ENCODE data around the gene OR4C11.

OR4C11 gene

DNA sequence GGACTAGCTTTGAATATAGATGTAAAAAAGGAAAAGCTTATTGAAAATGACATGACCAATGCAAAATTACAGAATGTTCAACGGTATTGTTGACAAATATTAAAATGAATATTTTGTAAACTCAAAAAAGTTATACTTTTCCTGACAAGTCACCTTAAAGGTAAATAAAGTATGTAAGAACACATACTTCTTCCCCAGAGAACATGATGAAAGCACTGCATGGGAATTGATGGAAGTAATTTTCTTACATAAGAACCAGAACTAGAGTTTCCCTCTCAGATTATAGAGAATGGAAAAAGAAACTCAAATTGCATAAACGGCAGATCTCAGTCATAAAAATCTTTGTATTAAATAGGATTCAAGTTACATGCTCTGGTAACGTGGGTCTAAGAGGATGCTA is 27.4 kb upstream of the OR4C11 start, which contains the start of gene OR4P4:
TSS of gene OR4P4 (plus strand) at position 301 of the 400 bp plus-strand sequence.
- Histone ChIP-seq H3K4ac (ENCODE audit: low read depth, low read length) (no peak within 1 kb of the TSS), H3K4me2 (ENCODE audit: low read length) (no peak within 1 kb of the TSS), H2AK5ac (ENCODE audit: low read length) (no peak within 1 kb of the TSS), H3K79me1 (ENCODE audit: low read length) (no peaks in the 10 kb centered on the region), H3K27ac (ENCODE audit: low read depth, low read length) (no peak within 1 kb of the TSS), H3K14ac (ENCODE audit: low read length) (no peak within 1 kb of the TSS), H3K27me3 (ENCODE audit: insufficient read depth, low read length) (no peaks in the 10 kb centered on the region), H3K23ac (ENCODE audit: low read length) (no peak within 1 kb of the TSS), H2BK12ac (ENCODE audit: low read length) (no peak within 1 kb of the TSS), H3K79me2 (ENCODE audit: control insufficient read depth, insufficient read depth, low read length, poor library complexity) (no peaks in the 10 kb centered on the region), H3K9ac (ENCODE audit: low read length) (no peak within 1 kb of the TSS), H3K4me1 (ENCODE audit: control insufficient read depth in 1 of 2, insufficient read depth in 2 of 2, low read length in 2 of 2) (no peaks in the 10 kb centered on the region), H4K12ac (ENCODE audit: low read depth, low read length) (no peak within 1 kb of the TSS), H2AFZ (ENCODE audit: insufficient read depth, low read length, poor library complexity) (no peak within 1 kb of the TSS), H3K4me3 (ENCODE audit: low read depth, low read length) (no peak within 1 kb of the TSS), H4K91ac (ENCODE audit: low read depth, low read length) (no peak within 1 kb of the TSS), H3K36me3 (ENCODE audit: control insufficient read depth in 1 of 2, insufficient read depth in 2 of 2, low read length in 2 of 2) (no peaks in the 10 kb centered on the region), H3K9me3 (ENCODE audit: insufficient read depth, low read depth, low read length) (no peaks in the 10 kb centered on the region), H3K18ac (ENCODE audit: low read length) (no peak within 1 kb of the TSS), H2BK120ac (ENCODE audit: insufficient read depth, low read length, poor library complexity) (no peak within 1 kb of the TSS), H4K8ac (ENCODE audit: low read depth, low read length) (no peak within 1 kb of the TSS), H2BK5ac (ENCODE audit: low read depth, low read length, poor library complexity) (no peak within 1 kb of the TSS)
- WGBS (ENCODE audit: extremely low coverage, insufficient coverage, insufficient read length), result no CpG with 5 or more reads among the region's 3 CpGs
- no peak for DNase-seq

DNA sequence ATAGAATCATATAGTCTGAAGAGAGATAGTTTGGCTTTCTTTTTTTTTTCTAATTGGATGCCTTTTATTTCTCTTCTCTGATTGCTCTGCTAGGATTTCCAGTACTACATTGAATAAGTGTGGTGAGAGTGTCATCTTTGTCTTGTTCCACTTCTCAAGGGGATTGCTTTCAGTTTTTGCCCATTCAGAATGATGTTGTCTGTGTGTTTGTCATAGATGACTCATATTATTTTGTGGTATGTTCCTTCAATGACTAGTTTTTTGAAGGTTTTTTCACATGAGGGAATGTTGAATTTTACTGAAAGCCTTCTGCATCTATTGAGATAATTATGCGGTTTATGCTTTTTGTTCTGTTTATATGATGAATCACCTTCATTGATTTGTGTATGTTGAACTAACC is 17.1 kb upstream of the OR4C11 start:
- H3K27me3 ChIP-seq (ENCODE audit: insufficient read depth, low read length), result no peaks in the 10 kb centered on the region
- DNase-seq, result no peak
- H2BK120ac ChIP-seq (ENCODE audit: insufficient read depth, low read length, poor library complexity), result no peak overlapping the region
- no peak overlapping the region for H3K27ac ChIP-seq (ENCODE audit: low read depth, low read length)
- H3K23ac ChIP-seq (ENCODE audit: low read length), result no peak overlapping the region
- H2BK12ac ChIP-seq (ENCODE audit: low read length), result no peak overlapping the region
- no peak overlapping the region for H3K4ac ChIP-seq (ENCODE audit: low read depth, low read length)
- no peak overlapping the region for H2AK5ac ChIP-seq (ENCODE audit: low read length)
- no peaks in the 10 kb centered on the region for H3K79me1 ChIP-seq (ENCODE audit: low read length)
- peaks cover 4% of the 10 kb centered on the region for H3K9me3 ChIP-seq (ENCODE audit: insufficient read depth, low read depth, low read length)
- H3K4me1 ChIP-seq (ENCODE audit: control insufficient read depth in 1 of 2, insufficient read depth in 2 of 2, low read length in 2 of 2), result no peaks in the 10 kb centered on the region
- no peak overlapping the region for H3K9ac ChIP-seq (ENCODE audit: low read length)
- no peak overlapping the region for H2BK5ac ChIP-seq (ENCODE audit: low read depth, low read length, poor library complexity)
- H3K36me3 ChIP-seq (ENCODE audit: control insufficient read depth in 1 of 2, insufficient read depth in 2 of 2, low read length in 2 of 2), result no peaks in the 10 kb centered on the region
- no peak overlapping the region for H4K91ac ChIP-seq (ENCODE audit: low read depth, low read length)
- H2AFZ ChIP-seq (ENCODE audit: insufficient read depth, low read length, poor library complexity), result no peak overlapping the region
- no peak overlapping the region for H4K8ac ChIP-seq (ENCODE audit: low read depth, low read length)
- no peak overlapping the region for H3K4me2 ChIP-seq (ENCODE audit: low read length)
- H3K4me3 ChIP-seq (ENCODE audit: low read depth, low read length), result no peak overlapping the region
- H4K12ac ChIP-seq (ENCODE audit: low read depth, low read length), result no peak overlapping the region
- no peaks in the 10 kb centered on the region for H3K79me2 ChIP-seq (ENCODE audit: control insufficient read depth, insufficient read depth, low read length, poor library complexity)
- H3K18ac ChIP-seq (ENCODE audit: low read length), result no peak overlapping the region
- WGBS (ENCODE audit: extremely low coverage, insufficient coverage, insufficient read length), result no CpG with 5 or more reads among the region's 1 CpG
- no peak overlapping the region for H3K14ac ChIP-seq (ENCODE audit: low read length)

DNA sequence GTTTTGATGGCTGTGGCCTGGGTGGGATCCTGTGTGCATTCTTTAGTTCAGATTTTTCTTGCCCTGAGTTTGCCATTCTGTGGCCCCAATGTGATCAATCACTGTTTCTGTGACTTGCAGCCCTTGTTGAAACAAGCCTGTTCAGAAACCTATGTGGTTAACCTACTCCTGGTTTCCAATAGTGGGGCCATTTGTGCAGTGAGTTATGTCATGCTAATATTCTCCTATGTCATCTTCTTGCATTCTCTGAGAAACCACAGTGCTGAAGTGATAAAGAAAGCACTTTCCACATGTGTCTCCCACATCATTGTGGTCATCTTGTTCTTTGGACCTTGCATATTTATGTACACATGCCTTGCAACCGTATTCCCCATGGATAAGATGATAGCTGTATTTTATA is 34.9 kb downstream of the OR4C11 start:
- no peak overlapping the region for H3K18ac ChIP-seq (ENCODE audit: low read length)

GRCh38 chr11:55571828-55572227 is 35.6 kb downstream of the OR4C11 start, which contains the start of gene OR4C16:
Gene OR4C16, plus strand, starts transcription at chr11:55572128. Its CDS starts 0 bp downstream, at chr11:55572128.
- Histone ChIP-seq H3K9ac (ENCODE audit: low read length) (no peak within 1 kb of the TSS), H3K27me3 (ENCODE audit: insufficient read depth, low read length) (no peaks in the 10 kb centered on the region), H3K14ac (ENCODE audit: low read length) (no peak within 1 kb of the TSS), H3K9me3 (ENCODE audit: insufficient read depth, low read depth, low read length) (peaks cover 6% of the 10 kb centered on the region), H4K91ac (ENCODE audit: low read depth, low read length) (no peak within 1 kb of the TSS), H4K12ac (ENCODE audit: low read depth, low read length) (no peak within 1 kb of the TSS), H3K23ac (ENCODE audit: low read length) (no peak within 1 kb of the TSS), H3K36me3 (ENCODE audit: control insufficient read depth in 1 of 2, insufficient read depth in 2 of 2, low read length in 2 of 2) (no peaks in the 10 kb centered on the region), H4K8ac (ENCODE audit: low read depth, low read length) (no peak within 1 kb of the TSS), H3K4me2 (ENCODE audit: low read length) (no peak within 1 kb of the TSS), H3K18ac (ENCODE audit: low read length) (no peak within 1 kb of the TSS), H3K79me2 (ENCODE audit: control insufficient read depth, insufficient read depth, low read length, poor library complexity) (no peaks in the 10 kb centered on the region), H3K79me1 (ENCODE audit: low read length) (no peaks in the 10 kb centered on the region), H3K27ac (ENCODE audit: low read depth, low read length) (no peak within 1 kb of the TSS), H2BK5ac (ENCODE audit: low read depth, low read length, poor library complexity) (no peak within 1 kb of the TSS), H2AK5ac (ENCODE audit: low read length) (no peak within 1 kb of the TSS), H2AFZ (ENCODE audit: insufficient read depth, low read length, poor library complexity) (no peak within 1 kb of the TSS), H2BK12ac (ENCODE audit: low read length) (no peak within 1 kb of the TSS), H2BK120ac (ENCODE audit: insufficient read depth, low read length, poor library complexity) (no peak within 1 kb of the TSS), H3K4me1 (ENCODE audit: control insufficient read depth in 1 of 2, insufficient read depth in 2 of 2, low read length in 2 of 2) (no peaks in the 10 kb centered on the region), H3K4me3 (ENCODE audit: low read depth, low read length) (no peak within 1 kb of the TSS), H3K4ac (ENCODE audit: low read depth, low read length) (no peak within 1 kb of the TSS)
- no peak for DNase-seq
- WGBS (ENCODE audit: extremely low coverage, insufficient coverage, insufficient read length), result no CpG with 5 or more reads among the region's 3 CpGs

More for the DNA sequence above, 34.9 kb downstream of the OR4C11 start:
- H2BK12ac ChIP-seq (ENCODE audit: low read length), result no peak overlapping the region
- H4K8ac ChIP-seq (ENCODE audit: low read depth, low read length), result no peak overlapping the region
- H2AK5ac ChIP-seq (ENCODE audit: low read length), result no peak overlapping the region
- WGBS (ENCODE audit: extremely low coverage, insufficient coverage, insufficient read length), result no CpG with 5 or more reads among the region's 1 CpG
- H2AFZ ChIP-seq (ENCODE audit: insufficient read depth, low read length, poor library complexity), result no peak overlapping the region
- no peak for DNase-seq
- no peaks in the 10 kb centered on the region for H3K27me3 ChIP-seq (ENCODE audit: insufficient read depth, low read length)
- H3K4me1 ChIP-seq (ENCODE audit: control insufficient read depth in 1 of 2, insufficient read depth in 2 of 2, low read length in 2 of 2), result no peaks in the 10 kb centered on the region
- no peak overlapping the region for H3K14ac ChIP-seq (ENCODE audit: low read length)
- H3K4me3 ChIP-seq (ENCODE audit: low read depth, low read length), result no peak overlapping the region
- H3K4ac ChIP-seq (ENCODE audit: low read depth, low read length), result no peak overlapping the region
- no peaks in the 10 kb centered on the region for H3K36me3 ChIP-seq (ENCODE audit: control insufficient read depth in 1 of 2, insufficient read depth in 2 of 2, low read length in 2 of 2)
- no peak overlapping the region for H4K91ac ChIP-seq (ENCODE audit: low read depth, low read length)
- H3K79me1 ChIP-seq (ENCODE audit: low read length), result no peaks in the 10 kb centered on the region
- no peak overlapping the region for H4K12ac ChIP-seq (ENCODE audit: low read depth, low read length)
- no peak overlapping the region for H3K23ac ChIP-seq (ENCODE audit: low read length)
- H3K9ac ChIP-seq (ENCODE audit: low read length), result no peak overlapping the region
- H2BK120ac ChIP-seq (ENCODE audit: insufficient read depth, low read length, poor library complexity), result no peak overlapping the region
- H3K27ac ChIP-seq (ENCODE audit: low read depth, low read length), result no peak overlapping the region
- peaks cover 8% of the 10 kb centered on the region for H3K9me3 ChIP-seq (ENCODE audit: insufficient read depth, low read depth, low read length)
- H2BK5ac ChIP-seq (ENCODE audit: low read depth, low read length, poor library complexity), result no peak overlapping the region
- no peaks in the 10 kb centered on the region for H3K79me2 ChIP-seq (ENCODE audit: control insufficient read depth, insufficient read depth, low read length, poor library complexity)
- H3K4me2 ChIP-seq (ENCODE audit: low read length), result no peak overlapping the region
